Fibroblast of lung (primary cell): ENCODE data around the gene PRKAR1B. TPM values are rescaled to one million over a fixed set of nuclear protein-coding genes. Genes with fewer than 3 reads are reported as not detected.

Experiments
- DNase-seq, 2 donors: peaks; one replicate each; pipeline versions ENCODE4 v3.0.0 to v3.0.0-alpha.2; 2010; ENCODE audit warnings: low read depth in 2 of 2
- H2AFZ ChIP-seq: 2 replicates; pipeline ENCODE4 v1.5.1; 2012; ENCODE audit warnings: low read length, control low read depth, inconsistent platforms
- H3K27ac ChIP-seq: 2 replicates; pipeline ENCODE4 v1.5.1; 2011; ENCODE audit warnings: low read length, control low read depth; ENCODE audit not compliant: insufficient read depth
- H3K27me3 ChIP-seq: 2 replicates; pipeline ENCODE4 v1.5.1; 2011; ENCODE audit warnings: mild to moderate bottlenecking, low read length; ENCODE audit not compliant: control insufficient read depth, insufficient read depth
- H3K36me3 ChIP-seq: 2 replicates; pipeline ENCODE4 v1.5.1; 2011; ENCODE audit warnings: low read length; ENCODE audit not compliant: control insufficient read depth, insufficient read depth
- H3K4me1 ChIP-seq: 2 replicates; pipeline ENCODE4 v1.5.1; 2011; ENCODE audit warnings: low read length; ENCODE audit not compliant: control insufficient read depth, insufficient read depth; ENCODE audit errors: extremely low read depth
- H3K4me2 ChIP-seq: 2 replicates; pipeline ENCODE4 v1.5.1; 2011; ENCODE audit warnings: low read length, control low read depth; ENCODE audit not compliant: insufficient read depth; ENCODE audit errors: extremely low read depth
- H3K4me3 ChIP-seq, 4 experiments: fragments of 200-600 bp in 1 of 4; sonication (generic) in 1 of 4; replicated peaks in 1 of 4; 2 replicates each; pipeline ENCODE4 v1.5.1; 2011 to 2016; ENCODE audit warnings: low read length in 4 of 4, low read depth in 3 of 4, mild to moderate bottlenecking in 3 of 4, control low read depth in 2 of 4, inconsistent platforms in 1 of 4, mixed read lengths in 1 of 4; ENCODE audit not compliant: insufficient read depth in 1 of 4; ENCODE audit errors: control extremely low read depth in 1 of 4
- H3K79me2 ChIP-seq: 2 replicates; pipeline ENCODE4 v1.5.1; 2012; ENCODE audit warnings: mild to moderate bottlenecking, low read length, inconsistent platforms; ENCODE audit not compliant: control insufficient read depth, insufficient read depth
- H3K9ac ChIP-seq: 2 replicates; pipeline ENCODE4 v1.5.1; 2011; ENCODE audit warnings: mild to moderate bottlenecking, low read length, control low read depth; ENCODE audit not compliant: insufficient read depth
- H3K9me3 ChIP-seq: 2 replicates; pipeline ENCODE4 v1.5.1; 2012; ENCODE audit warnings: low read depth, low read length; ENCODE audit not compliant: control insufficient read depth, insufficient read depth
- H4K20me1 ChIP-seq: 2 replicates; pipeline ENCODE4 v1.5.1; 2011; ENCODE audit warnings: low read length; ENCODE audit not compliant: control insufficient read depth, insufficient read depth; ENCODE audit errors: extremely low read depth
- CTCF ChIP-seq, 2 donors: IDR thresholded peaks in 1 of 2; conservative IDR thresholded peaks in 1 of 2; 1 replicate in 1 of 2; 2 replicates in 1 of 2; pipeline ENCODE4 v1.5.1; 2011 to 2012; ENCODE audit warnings: low read length in 2 of 2, control low read depth in 1 of 2, inconsistent platforms in 1 of 2, low read depth in 1 of 2, mild to moderate bottlenecking in 1 of 2
- EZH2 ChIP-seq: IDR thresholded peaks from 2 replicates; pipeline ENCODE4 v1.5.1; 2012; ENCODE audit warnings: low read length, control low read depth, mild to moderate bottlenecking; ENCODE audit errors: missing control alignments
- polyA plus RNA-seq, 2 donors: library from polyadenylated mRNA; depleted of rRNA in 1 of 2; stranded (reverse) in 1 of 2; unstranded in 1 of 2; fragments of >200 nt; gene quantifications; 2 replicates each; pipeline ENCODE4 v1.2.1, GENCODE V29; 2011 to 2012; ENCODE audit warnings: missing spikeins in 1 of 2
- total RNA-seq: library from RNA; depleted of rRNA; stranded (reverse); fragments of >200 nt; gene quantifications from 2 replicates; pipeline ENCODE4 v1.2.1, GENCODE V29; 2014

PRKAR1B gene
- total and polyA plus RNA-seq, 2 donors (not counting 1 experiment from before 2014, with no cell fraction given): 12.7 to 14.5 TPM

GRCh38 chr7:500521-501420 lies 226.3 kb downstream of the PRKAR1B start:
- no peak for DNase-seq
- no peak overlapping the region for H3K4me3 ChIP-seq
- H3K4me1 ChIP-seq: no peaks in the 10 kb centered on the region
- H2AFZ ChIP-seq: no peak overlapping the region
- H4K20me1 ChIP-seq: no peaks in the 10 kb centered on the region
- H3K27ac ChIP-seq: no peak overlapping the region
- H3K9me3 ChIP-seq: no peaks in the 10 kb centered on the region
- no peak for TF ChIP-seq EZH2
- no peak for TF ChIP-seq CTCF (conservative IDR thresholded peaks at IDR 0.05 in 1 of 2, IDR thresholded peaks at IDR 0.05 in 1 of 2; ENCODE audit: low read depth in 1 of 2, low read length in 2 of 2)
- H3K27me3 ChIP-seq: no peaks in the 10 kb centered on the region
- no peak overlapping the region for H3K9ac ChIP-seq
- peaks cover 2% of the 10 kb centered on the region for H3K36me3 ChIP-seq
- no peak overlapping the region for H3K4me2 ChIP-seq
- H3K79me2 ChIP-seq: no peaks in the 10 kb centered on the region

GRCh38 chr7:499853-500485 lies 227.1 kb downstream of the PRKAR1B start:
- Histone ChIP-seq H3K4me3 (no peak overlapping the region), H3K36me3 (no peaks in the 10 kb centered on the region), H3K9me3 (no peaks in the 10 kb centered on the region), H2AFZ (no peak overlapping the region), H3K4me1 (no peaks in the 10 kb centered on the region), H3K4me2 (no peak overlapping the region), H3K27ac (no peak overlapping the region), H3K79me2 (no peaks in the 10 kb centered on the region), H3K27me3 (no peaks in the 10 kb centered on the region), H3K9ac (no peak overlapping the region), H4K20me1 (no peaks in the 10 kb centered on the region)
- TF ChIP-seq CTCF (conservative IDR thresholded peaks at IDR 0.05 in 1 of 2, IDR thresholded peaks at IDR 0.05 in 1 of 2; ENCODE audit: low read depth in 1 of 2, low read length in 2 of 2) (no peak), EZH2 (no peak)
- no peak for DNase-seq

Other genes with a start within 250 kb of the PRKAR1B start
- 10.8 and 13.5 TPM in 2 replicates for gene PDGFA, start 207.4 kb downstream of the PRKAR1B start, total RNA-seq
- 2.0 and 16.9 TPM in 2 replicates for gene PDGFA, start 207.4 kb downstream of the PRKAR1B start, polyA plus RNA-seq
- 10.3 and 14.2 TPM in 2 replicates for gene DNAAF5, start 582 bp downstream of the PRKAR1B start, total RNA-seq
- gene DNAAF5, start 582 bp downstream of the PRKAR1B start, polyA plus RNA-seq: 13.1 and 19.2 TPM in 2 replicates
- 92.7 and 185 TPM in 2 replicates for gene SUN1, start 105.2 kb upstream of the PRKAR1B start, total RNA-seq
- gene SUN1, start 105.2 kb upstream of the PRKAR1B start, polyA plus RNA-seq: 157 and 220 TPM in 2 replicates
- 21.6 and 23.1 TPM in 2 replicates for gene GET4, start 149.3 kb upstream of the PRKAR1B start, total RNA-seq
- gene GET4, start 149.3 kb upstream of the PRKAR1B start, polyA plus RNA-seq: 13.4 and 15.9 TPM in 2 replicates
- 1.0 and 2.3 TPM in 2 replicates for gene ADAP1, start 227.4 kb upstream of the PRKAR1B start, total RNA-seq
- 1.0 and 1.1 TPM in 2 replicates for gene ADAP1, start 227.4 kb upstream of the PRKAR1B start, polyA plus RNA-seq
- gene COX19, start 248.3 kb upstream of the PRKAR1B start, total RNA-seq: 9.2 and 11.7 TPM in 2 replicates
- 4.0 and 4.3 TPM in 2 replicates for gene COX19, start 248.3 kb upstream of the PRKAR1B start, polyA plus RNA-seq